Neural progenitor cell (in vitro differentiated cells): ENCODE data around the gene PHF14. TPM values are rescaled to one million over a fixed set of nuclear protein-coding genes. Genes with fewer than 3 reads are reported as not detected.

Experiments
- DNase-seq: peaks from one replicate; pipeline ENCODE4 v3.0.0-alpha.2; 2016; ENCODE audit warnings: low spot score
- H2AFZ ChIP-seq: fragments of 200-600 bp; sonication (generic); replicated peaks from 2 replicates; pipeline ENCODE4 v1.6.1; 2016; ENCODE audit warnings: antibody characterized with exemption
- H3F3A ChIP-seq: fragments of 200-600 bp; sonication (generic); 2 replicates; pipeline ENCODE4 v1.6.1; 2016; ENCODE audit warnings: antibody characterized with exemption, low read depth
- H3K27ac ChIP-seq: fragments of 200-600 bp; sonication (generic); 2 replicates; pipeline ENCODE4 v1.5.1; 2016; ENCODE audit warnings: mild to moderate bottlenecking
- H3K27me3 ChIP-seq: fragments of 200-600 bp; sonication (generic); 2 replicates; pipeline ENCODE4 v1.6.1; 2016; ENCODE audit warnings: mild to moderate bottlenecking, moderate library complexity
- H3K36me3 ChIP-seq: fragments of 200-600 bp; sonication (generic); 2 replicates; pipeline ENCODE4 v1.5.1; 2016
- H3K4me1 ChIP-seq: fragments of 200-600 bp; sonication (generic); 2 replicates; pipeline ENCODE4 v1.6.1; 2016; ENCODE audit warnings: mixed run types
- H3K4me2 ChIP-seq: fragments of 200-600 bp; sonication (generic); 2 replicates; pipeline ENCODE4 v1.6.1; 2016
- H3K4me3 ChIP-seq: fragments of 200-600 bp; sonication (generic); 2 replicates; pipeline ENCODE4 v1.5.1; 2016
- H3K79me2 ChIP-seq: fragments of 200-600 bp; sonication (generic); 2 replicates; pipeline ENCODE4 v1.6.1; 2016; ENCODE audit warnings: low read depth
- H3K9ac ChIP-seq: fragments of 200-600 bp; sonication (generic); 2 replicates; pipeline ENCODE4 v1.6.1; 2016
- H3K9me3 ChIP-seq: fragments of 200-600 bp; sonication (generic); 2 replicates; pipeline ENCODE4 v1.5.1; 2016; ENCODE audit warnings: low read depth
- H4K20me1 ChIP-seq: fragments of 200-600 bp; sonication (generic); 2 replicates; pipeline ENCODE4 v1.6.1; 2016; ENCODE audit warnings: low read depth
- H3K27ac Mint-ChIP-seq: 3 replicates; pipeline ENCODE4 v1.8.0; 2021; ENCODE audit warnings: mixed read lengths
- H3K27me3 Mint-ChIP-seq: 2 replicates; pipeline ENCODE4 v1.8.0; 2022; ENCODE audit warnings: low read depth, mild to moderate bottlenecking, inconsistent platforms, moderate library complexity, mixed read lengths; ENCODE audit not compliant: insufficient read depth
- H3K36me3 Mint-ChIP-seq: 3 replicates; pipeline ENCODE4 v1.8.0; 2021; ENCODE audit warnings: mixed read lengths
- H3K4me1 Mint-ChIP-seq: 3 replicates; pipeline ENCODE4 v1.8.0; 2021; ENCODE audit warnings: mixed read lengths
- H3K4me3 Mint-ChIP-seq: 3 replicates; pipeline ENCODE4 v1.8.0; 2021; ENCODE audit warnings: mild to moderate bottlenecking, moderate library complexity, mixed read lengths
- H3K9me3 Mint-ChIP-seq: 3 replicates; pipeline ENCODE4 v1.8.0; 2020; ENCODE audit warnings: mixed read lengths
- EZH2 ChIP-seq: fragments of 200-600 bp; sonication (generic); IDR thresholded peaks from 2 replicates; pipeline ENCODE4 v1.6.1; 2017; ENCODE audit warnings: antibody characterized with exemption, mild to moderate bottlenecking, moderate library complexity
- EZH2phosphoT487 ChIP-seq: fragments of 200-600 bp; sonication (generic); IDR thresholded peaks from 2 replicates; pipeline ENCODE4 v1.6.1; 2017; ENCODE audit warnings: antibody characterized with exemption
- total RNA-seq: library from RNA; depleted of rRNA; stranded (reverse); fragments of >200 nt; gene quantifications from 2 replicates; pipeline ENCODE4 v1.2.3, GENCODE V29; 2015; ENCODE audit warnings: low replicate concordance
- TF ChIP-seq, protein P1 (sequence below): fragments of 200-600 bp; sonication (generic); IDR thresholded peaks from 2 replicates; pipeline ENCODE4 v1.5.1; 2017; ENCODE audit warnings: antibody characterized with exemption, mild to moderate bottlenecking

Gene PHF14
- total RNA-seq, 1 donor from 2014 or later, result 80.4 TPM

DNA sequence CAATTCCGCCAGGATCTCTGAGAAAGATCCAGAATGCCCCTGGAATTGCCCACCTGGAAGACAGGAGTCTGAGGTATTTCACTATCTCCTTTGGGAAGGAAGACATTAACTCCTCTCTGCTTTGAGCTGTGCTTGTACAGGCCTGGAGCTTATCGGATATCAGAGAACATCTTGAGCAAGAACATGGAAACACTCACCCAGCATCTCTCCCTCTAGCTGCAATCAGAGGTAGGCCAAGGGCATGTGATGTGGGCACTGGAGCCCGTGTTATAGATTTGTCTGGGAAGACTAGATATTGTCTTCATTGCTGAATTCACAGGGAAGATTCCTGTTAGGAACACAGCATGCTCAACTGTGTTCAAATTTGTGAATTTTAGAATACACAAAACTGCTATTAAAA is 233.9 kb downstream of the PHF14 start:
- Histone ChIP-seq H3K9me3 (no peaks in the 10 kb centered on the region), H3K36me3 (no peaks in the 10 kb centered on the region), H4K20me1 (no peaks in the 10 kb centered on the region), H2AFZ (no peak overlapping the region), H3F3A (no peaks in the 10 kb centered on the region), H3K4me1 (no peaks in the 10 kb centered on the region), H3K4me3 (no peak overlapping the region), H3K79me2 (no peaks in the 10 kb centered on the region), H3K27ac (no peak overlapping the region), H3K9ac (no peak overlapping the region), H3K4me2 (no peak overlapping the region), H3K27me3 (no peaks in the 10 kb centered on the region)
- Mint-ChIP-seq H3K4me3 (no peak overlapping the region), H3K27me3 (no peaks in the 10 kb centered on the region), H3K9me3 (no peaks in the 10 kb centered on the region), H3K36me3 (no peaks in the 10 kb centered on the region), H3K4me1 (no peaks in the 10 kb centered on the region), H3K27ac (no peak overlapping the region)
- TF ChIP-seq EZH2, result no peak
- no peak for TF ChIP-seq EZH2phosphoT487
- TF ChIP-seq, protein P1, sequence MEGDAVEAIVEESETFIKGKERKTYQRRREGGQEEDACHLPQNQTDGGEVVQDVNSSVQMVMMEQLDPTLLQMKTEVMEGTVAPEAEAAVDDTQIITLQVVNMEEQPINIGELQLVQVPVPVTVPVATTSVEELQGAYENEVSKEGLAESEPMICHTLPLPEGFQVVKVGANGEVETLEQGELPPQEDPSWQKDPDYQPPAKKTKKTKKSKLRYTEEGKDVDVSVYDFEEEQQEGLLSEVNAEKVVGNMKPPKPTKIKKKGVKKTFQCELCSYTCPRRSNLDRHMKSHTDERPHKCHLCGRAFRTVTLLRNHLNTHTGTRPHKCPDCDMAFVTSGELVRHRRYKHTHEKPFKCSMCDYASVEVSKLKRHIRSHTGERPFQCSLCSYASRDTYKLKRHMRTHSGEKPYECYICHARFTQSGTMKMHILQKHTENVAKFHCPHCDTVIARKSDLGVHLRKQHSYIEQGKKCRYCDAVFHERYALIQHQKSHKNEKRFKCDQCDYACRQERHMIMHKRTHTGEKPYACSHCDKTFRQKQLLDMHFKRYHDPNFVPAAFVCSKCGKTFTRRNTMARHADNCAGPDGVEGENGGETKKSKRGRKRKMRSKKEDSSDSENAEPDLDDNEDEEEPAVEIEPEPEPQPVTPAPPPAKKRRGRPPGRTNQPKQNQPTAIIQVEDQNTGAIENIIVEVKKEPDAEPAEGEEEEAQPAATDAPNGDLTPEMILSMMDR, result no peak
- DNase-seq, result no peak

DNA sequence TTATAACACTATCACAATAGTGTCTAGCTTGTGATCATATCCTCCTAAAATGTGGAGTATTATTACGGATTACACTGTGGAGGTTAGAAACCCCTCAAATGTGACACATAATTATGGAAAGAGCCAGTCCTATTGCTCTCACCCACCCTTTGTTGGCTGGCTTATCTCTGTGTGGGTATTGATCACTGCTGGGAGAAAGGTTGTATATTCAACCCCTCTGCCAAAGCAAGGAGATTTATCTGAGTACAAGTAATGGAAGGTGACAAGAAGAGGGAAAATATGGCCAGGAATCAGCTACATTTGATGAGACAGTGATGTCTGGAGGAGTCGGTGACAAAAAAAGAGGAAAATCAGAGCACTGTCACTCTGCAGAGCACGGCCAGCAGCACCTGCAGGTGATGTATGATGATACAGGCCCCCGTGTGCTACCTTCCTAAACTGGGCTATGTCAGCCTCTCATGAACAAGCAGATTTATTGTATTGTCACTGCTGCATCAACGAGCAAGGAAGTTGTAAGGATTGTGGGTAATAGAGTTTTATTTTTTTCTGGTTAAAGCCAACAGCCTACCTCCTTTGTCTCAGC is 235.3 kb downstream of the PHF14 start:
- no peaks in the 10 kb centered on the region for H3K36me3 Mint-ChIP-seq
- Histone ChIP-seq H4K20me1 (no peaks in the 10 kb centered on the region), H3K27me3 (no peaks in the 10 kb centered on the region), H3K27ac (no peak overlapping the region), H3F3A (no peaks in the 10 kb centered on the region), H3K4me3 (no peak overlapping the region), H3K9me3 (no peaks in the 10 kb centered on the region), H3K36me3 (no peaks in the 10 kb centered on the region), H3K9ac (no peak overlapping the region), H3K4me2 (no peak overlapping the region), H3K79me2 (no peaks in the 10 kb centered on the region), H3K4me1 (no peaks in the 10 kb centered on the region), H2AFZ (no peak overlapping the region)
- H3K27ac Mint-ChIP-seq, result no peak overlapping the region
- H3K4me3 Mint-ChIP-seq, result no peak overlapping the region
- H3K27me3 Mint-ChIP-seq, result no peaks in the 10 kb centered on the region
- H3K9me3 Mint-ChIP-seq, result no peaks in the 10 kb centered on the region
- DNase-seq, result no peak
- TF ChIP-seq, protein P1, result no peak
- TF ChIP-seq EZH2phosphoT487 (no peak), EZH2 (no peak)
- H3K4me1 Mint-ChIP-seq, result no peaks in the 10 kb centered on the region

DNA sequence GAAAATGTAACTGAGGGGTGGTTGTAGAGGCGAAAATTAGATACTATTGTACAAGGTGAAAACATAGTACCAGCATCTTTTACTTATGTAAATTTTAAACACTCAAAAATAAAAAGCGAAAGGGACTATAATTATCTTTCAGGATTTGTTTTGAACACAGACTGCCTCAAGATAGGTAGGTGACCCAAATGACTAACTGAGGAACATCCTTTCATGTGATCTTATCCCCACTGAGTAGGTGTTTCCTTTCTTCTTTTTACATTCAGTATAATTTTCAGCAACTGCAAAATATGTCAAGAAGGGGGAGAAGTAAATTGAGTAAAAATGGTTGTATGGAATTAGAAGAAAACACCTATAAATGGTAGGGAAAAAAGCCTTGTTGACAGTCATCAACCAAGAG is 236.7 kb downstream of the PHF14 start:
- TF ChIP-seq EZH2phosphoT487, result no peak
- TF ChIP-seq, protein P1, result no peak
- TF ChIP-seq EZH2, result no peak
- H3K4me3 Mint-ChIP-seq, result no peak overlapping the region
- Histone ChIP-seq H2AFZ (no peak overlapping the region), H3K4me1 (no peaks in the 10 kb centered on the region), H3K27ac (no peak overlapping the region), H4K20me1 (no peaks in the 10 kb centered on the region), H3K79me2 (no peaks in the 10 kb centered on the region), H3K4me2 (no peak overlapping the region), H3F3A (no peaks in the 10 kb centered on the region), H3K36me3 (no peaks in the 10 kb centered on the region), H3K4me3 (no peak overlapping the region), H3K9me3 (no peaks in the 10 kb centered on the region), H3K9ac (no peak overlapping the region), H3K27me3 (no peaks in the 10 kb centered on the region)
- DNase-seq, result no peak
- no peaks in the 10 kb centered on the region for H3K4me1 Mint-ChIP-seq
- H3K9me3 Mint-ChIP-seq, result no peaks in the 10 kb centered on the region
- no peaks in the 10 kb centered on the region for H3K27me3 Mint-ChIP-seq
- no peaks in the 10 kb centered on the region for H3K36me3 Mint-ChIP-seq
- no peak overlapping the region for H3K27ac Mint-ChIP-seq
